Gastrocnemius medialis (tissue), 4 donors: ENCODE results near the gene KMT2A. TPM values are rescaled to one million over a fixed set of nuclear protein-coding genes. Genes with fewer than 3 reads are reported as not detected.
A peak's percentile ranks its signal among the peaks of the same experiment; 100 is the strongest.

Experiments used
- ATAC-seq, 2 donors: fragments of 150-250 bp; one replicate each; pipeline ENCODE4 v1.9.1; 2016
- DNase-seq, 2 donors: peaks; one replicate each; pipeline ENCODE4 v3.0.0-alpha.2; 2019
- H3K27ac ChIP-seq, 4 donors: fragments of 200-600 bp; sonication (generic); 1 replicate in 1 of 4; 2 replicates in 3 of 4; pipeline ENCODE4 v1.5.1; 2016 to 2018; ENCODE audit warnings: mild to moderate bottlenecking in 2 of 4, moderate library complexity in 1 of 4
- H3K27me3 ChIP-seq, 3 donors: fragments of 200-600 bp; sonication (generic) in 2 of 3; 1 replicate in 1 of 3; 2 replicates in 2 of 3; pipeline versions ENCODE4 v1.5.1 to v1.6.0; 2016 to 2019; ENCODE audit warnings: mild to moderate bottlenecking in 1 of 3, moderate library complexity in 1 of 3
- H3K36me3 ChIP-seq, 2 donors: fragments of 200-600 bp; sonication (generic) in 1 of 2; one replicate each; pipeline ENCODE4 v1.5.1; 2017 to 2018
- H3K4me1 ChIP-seq, 2 donors: fragments of 200-600 bp; sonication (generic) in 1 of 2; one replicate each; pipeline ENCODE4 v1.5.1; 2016 to 2017; ENCODE audit warnings: mild to moderate bottlenecking in 2 of 2
- H3K4me3 ChIP-seq, 4 donors: fragments of 200-600 bp; sonication (generic) in 3 of 4; 1 replicate in 1 of 4; 2 replicates in 3 of 4; pipeline ENCODE4 v1.5.1; 2016 to 2019; ENCODE audit warnings: mild to moderate bottlenecking in 2 of 4
- H3K9me3 ChIP-seq, 3 donors: fragments of 200-600 bp; sonication (generic) in 2 of 3; 1 replicate in 1 of 3; 2 replicates in 2 of 3; pipeline ENCODE4 v1.5.1; 2016 to 2019
- CTCF ChIP-seq, 5 experiments: fragments of 450-650 bp in 3 of 5; fragments of 200-600 bp in 2 of 5; sonication (generic) in 2 of 5; IDR thresholded peaks in 4 of 5; conservative IDR thresholded peaks in 1 of 5; 1 replicate in 4 of 5; 2 replicates in 1 of 5; pipeline ENCODE4 v1.5.1; 2016 to 2019; ENCODE audit warnings: antibody characterized with exemption in 5 of 5, mild to moderate bottlenecking in 3 of 5, moderate library complexity in 3 of 5
- POLR2A ChIP-seq, 2 donors: fragments of 450-650 bp; IDR thresholded peaks; one replicate each; pipeline ENCODE4 v1.6.1; 2017; ENCODE audit warnings: antibody characterized with exemption in 2 of 2, mild to moderate bottlenecking in 2 of 2, moderate library complexity in 2 of 2
- in situ Hi-C, 4 donors: fragments of 200-750 bp; cut with MboI; loops; one replicate each; pipeline versions ENCODE4 v1.15.0 to v1.8.0; 2017; ENCODE audit warnings: low sequenced_read_pairs in 4 of 4
- intact Hi-C: fragments of 100-400 bp; cut with DNase I; formaldehyde crosslinking; loops from one replicate; pipeline ENCODE4 v1.15.1; 2023; ENCODE audit warnings: low total_unique reads
- total RNA-seq, 4 donors: library from RNA; depleted of rRNA; stranded (reverse); fragments of >200 nt; gene quantifications; one replicate each; pipeline versions ENCODE4 v1.1.0 to v1.2.3, GENCODE V29; 2016

KMT2A gene
- total RNA-seq, 4 donors from 2014 or later = 24.3 to 55.6 (median 27.9) TPM

- ATAC-seq (no peak), DNase-seq (no peak)
- Histone ChIP-seq H3K27me3 (no peaks in the 10 kb centered on the region), H3K4me3 (peak overlapping the region; percentile 56 to 85 (median 68)), H3K36me3 (no peaks in the 10 kb centered on the region), H3K9me3 (no peaks in the 10 kb centered on the region), H3K27ac (peak overlapping the region in 3 of 4 donors; percentile 65 to 82 (median 82)), H3K4me1 (peaks cover 13 to 19% of the 10 kb centered on the region in 2 donors)
- intact Hi-C loops = loop anchor here (5.0 kb wide), 1 partner anchor 36 kb away; the partner anchor contains the start of gene IFT46
- TF ChIP-seq CTCF (IDR thresholded peaks at IDR 0.05 in 4 of 5, conservative IDR thresholded peaks at IDR 0.05 in 1 of 5) (no peak), POLR2A (IDR thresholded peaks at IDR 0.05) (no peak)
- in situ Hi-C loops = no loop called here
Observed at GRCh38 chr11:118531597-118532084, 95.3 kb downstream of the KMT2A start.

GRCh38 chr11:118532091-118532490, 95.8 kb downstream of the KMT2A start:
- in situ Hi-C loops = no loop called here
- H3K27me3 ChIP-seq = no peaks in the 10 kb centered on the region
- peak overlapping the region in 1 of 4 donors; percentile 77 for H3K4me3 ChIP-seq
- peaks cover 13 to 19% of the 10 kb centered on the region in 2 donors for H3K4me1 ChIP-seq
- H3K9me3 ChIP-seq = no peaks in the 10 kb centered on the region
- no peak for DNase-seq
- intact Hi-C loops = loop anchor here (5.0 kb wide), 1 partner anchor 35 kb away; the partner anchor contains the start of gene IFT46
- no peak for ATAC-seq
- TF ChIP-seq CTCF (IDR thresholded peaks at IDR 0.05 in 4 of 5, conservative IDR thresholded peaks at IDR 0.05 in 1 of 5) (no peak), POLR2A (IDR thresholded peaks at IDR 0.05) (no peak)
- no peaks in the 10 kb centered on the region for H3K36me3 ChIP-seq
- H3K27ac ChIP-seq = peak overlapping the region in 2 of 4 donors; percentile 82

- H3K27me3 ChIP-seq = no peaks in the 10 kb centered on the region
- TF ChIP-seq CTCF (IDR thresholded peaks at IDR 0.05 in 4 of 5, conservative IDR thresholded peaks at IDR 0.05 in 1 of 5) (no peak), POLR2A (IDR thresholded peaks at IDR 0.05) (no peak)
- in situ Hi-C loops (no loop called here), intact Hi-C loops (loop anchor here (5.0 kb wide), 1 partner anchor 34 kb away; the partner anchor contains the start of gene IFT46)
- no peak overlapping the region for H3K4me3 ChIP-seq
- H3K36me3 ChIP-seq = no peaks in the 10 kb centered on the region
- H3K4me1 ChIP-seq = peaks cover 13 to 19% of the 10 kb centered on the region in 2 donors
- H3K9me3 ChIP-seq = no peaks in the 10 kb centered on the region
- no peak overlapping the region for H3K27ac ChIP-seq
- ATAC-seq (no peak), DNase-seq (no peak)
Observed at GRCh38 chr11:118532852-118533768, 96.8 kb downstream of the KMT2A start.

- no peak for TF ChIP-seq POLR2A (IDR thresholded peaks at IDR 0.05)
- TF ChIP-seq CTCF (IDR thresholded peaks at IDR 0.05 in 4 of 5, conservative IDR thresholded peaks at IDR 0.05 in 1 of 5) = no peak
- Histone ChIP-seq H3K27ac (no peak overlapping the region), H3K4me3 (no peak overlapping the region), H3K27me3 (no peaks in the 10 kb centered on the region), H3K9me3 (no peaks in the 10 kb centered on the region), H3K36me3 (no peaks in the 10 kb centered on the region), H3K4me1 (peaks cover 13 to 19% of the 10 kb centered on the region in 2 donors)
- ATAC-seq (no peak), DNase-seq (no peak)
- intact Hi-C loops (loop anchor here (5.0 kb wide), 1 partner anchor 33 kb away; the partner anchor contains the start of gene IFT46), in situ Hi-C loops (no loop called here)
Observed at GRCh38 chr11:118533769-118534729, 97.8 kb downstream of the KMT2A start.
